Adrenal gland (tissue), 5 donors: ENCODE data around the gene RNASE8.

Experiments
- POLR2A ChIP-seq, 2 donors: fragments of 450-650 bp; IDR thresholded peaks; one replicate each; pipeline ENCODE4 v1.6.1; 2017; ENCODE audit warnings: antibody characterized with exemption in 2 of 2, mild to moderate bottlenecking in 2 of 2, moderate library complexity in 1 of 2
- TF ChIP-seq, protein P1 (sequence below), 6 experiments: fragments of 450-650 bp in 4 of 6; fragments of 200-600 bp in 2 of 6; sonication (generic) in 1 of 6; IDR thresholded peaks; 1 replicate in 5 of 6; 2 replicates in 1 of 6; pipeline versions ENCODE4 v1.5.1 to v1.8.0; 2016 to 2021; ENCODE audit warnings: antibody characterized with exemption in 6 of 6, mild to moderate bottlenecking in 2 of 6, moderate library complexity in 1 of 6
- donor health status: DM: no; HTN: no; CAD: no.

DNA sequence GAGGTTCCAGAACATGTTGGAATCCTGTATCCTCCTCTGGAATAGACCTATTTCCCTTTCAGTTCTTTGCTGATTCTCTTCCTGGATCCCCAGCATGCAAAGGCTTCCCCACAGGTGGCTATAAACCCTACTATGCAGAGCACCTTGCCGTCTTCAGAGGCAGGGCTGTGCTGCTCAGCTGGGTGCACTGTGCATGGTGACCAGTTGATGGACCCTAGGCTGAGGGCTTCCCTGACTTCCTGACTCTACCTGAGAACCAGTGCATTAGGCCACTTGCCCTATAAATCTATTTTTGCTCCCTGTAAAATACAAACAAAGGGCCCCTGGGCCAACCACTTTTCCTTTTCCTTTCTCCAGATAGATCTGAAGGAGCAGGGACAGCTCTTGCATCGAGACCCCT, 26.8 kb downstream of the RNASE8 start:
- TF ChIP-seq, protein P1, sequence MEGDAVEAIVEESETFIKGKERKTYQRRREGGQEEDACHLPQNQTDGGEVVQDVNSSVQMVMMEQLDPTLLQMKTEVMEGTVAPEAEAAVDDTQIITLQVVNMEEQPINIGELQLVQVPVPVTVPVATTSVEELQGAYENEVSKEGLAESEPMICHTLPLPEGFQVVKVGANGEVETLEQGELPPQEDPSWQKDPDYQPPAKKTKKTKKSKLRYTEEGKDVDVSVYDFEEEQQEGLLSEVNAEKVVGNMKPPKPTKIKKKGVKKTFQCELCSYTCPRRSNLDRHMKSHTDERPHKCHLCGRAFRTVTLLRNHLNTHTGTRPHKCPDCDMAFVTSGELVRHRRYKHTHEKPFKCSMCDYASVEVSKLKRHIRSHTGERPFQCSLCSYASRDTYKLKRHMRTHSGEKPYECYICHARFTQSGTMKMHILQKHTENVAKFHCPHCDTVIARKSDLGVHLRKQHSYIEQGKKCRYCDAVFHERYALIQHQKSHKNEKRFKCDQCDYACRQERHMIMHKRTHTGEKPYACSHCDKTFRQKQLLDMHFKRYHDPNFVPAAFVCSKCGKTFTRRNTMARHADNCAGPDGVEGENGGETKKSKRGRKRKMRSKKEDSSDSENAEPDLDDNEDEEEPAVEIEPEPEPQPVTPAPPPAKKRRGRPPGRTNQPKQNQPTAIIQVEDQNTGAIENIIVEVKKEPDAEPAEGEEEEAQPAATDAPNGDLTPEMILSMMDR (IDR thresholded peaks at IDR 0.05), result no peak
- TF ChIP-seq POLR2A (IDR thresholded peaks at IDR 0.05), result no peak
